Endothelial cell of hepatic sinusoid (primary cell): Measurements from ENCODE around the gene GC.
"Not testable (repeated sequence)": the region's sequence is repeated elsewhere in the genome, so short reads cannot be mapped to it uniquely, and the experiment has no call there.

Experiments used
- in situ Hi-C: cut with HindIII; loops from 2 replicates; pipeline ENCODE4 v1.10.0; 2017; ENCODE audit warnings: low sequenced_read_pairs

The GC gene

DNA sequence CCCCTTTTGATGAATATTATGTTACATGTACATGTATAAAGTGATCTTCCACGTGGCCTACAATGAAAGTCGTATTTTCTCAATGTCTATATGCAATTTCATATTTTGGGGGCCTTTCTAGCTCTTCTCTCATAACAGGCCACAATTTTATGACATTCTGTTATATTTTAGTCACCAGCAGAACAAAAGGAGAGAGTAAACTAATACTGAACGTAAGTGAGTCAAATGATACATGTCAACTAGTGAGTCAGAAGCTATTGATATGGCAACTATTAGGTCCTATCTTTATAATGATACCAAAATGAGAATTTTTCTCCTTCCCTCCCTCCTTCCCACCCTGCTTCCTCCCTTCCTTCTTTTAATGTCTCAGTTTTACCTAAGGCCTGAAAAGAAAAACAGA lies 14.4 kb downstream of the GC start:
- in situ Hi-C loops, result no loop called here

DNA sequence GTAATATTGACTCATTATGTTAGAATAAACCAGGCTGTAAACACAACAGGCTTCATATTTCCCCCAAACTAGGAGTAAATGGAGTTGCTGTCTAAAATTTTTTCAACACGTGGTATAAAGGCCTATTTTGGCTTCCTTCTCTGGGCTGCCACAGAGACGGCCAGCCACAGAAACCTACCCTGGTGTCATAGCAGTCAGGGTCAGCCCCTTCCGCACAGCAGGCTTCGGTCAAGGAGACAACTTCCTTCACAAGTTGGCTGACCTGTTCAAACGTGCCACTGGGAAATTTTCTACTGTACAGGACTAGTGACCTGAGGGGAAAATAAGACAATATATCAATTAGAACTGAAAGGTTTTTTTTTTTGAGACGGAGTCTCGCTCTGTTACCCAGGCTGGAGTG lies 15.8 kb downstream of the GC start:
- in situ Hi-C loops, result no loop called here

DNA sequence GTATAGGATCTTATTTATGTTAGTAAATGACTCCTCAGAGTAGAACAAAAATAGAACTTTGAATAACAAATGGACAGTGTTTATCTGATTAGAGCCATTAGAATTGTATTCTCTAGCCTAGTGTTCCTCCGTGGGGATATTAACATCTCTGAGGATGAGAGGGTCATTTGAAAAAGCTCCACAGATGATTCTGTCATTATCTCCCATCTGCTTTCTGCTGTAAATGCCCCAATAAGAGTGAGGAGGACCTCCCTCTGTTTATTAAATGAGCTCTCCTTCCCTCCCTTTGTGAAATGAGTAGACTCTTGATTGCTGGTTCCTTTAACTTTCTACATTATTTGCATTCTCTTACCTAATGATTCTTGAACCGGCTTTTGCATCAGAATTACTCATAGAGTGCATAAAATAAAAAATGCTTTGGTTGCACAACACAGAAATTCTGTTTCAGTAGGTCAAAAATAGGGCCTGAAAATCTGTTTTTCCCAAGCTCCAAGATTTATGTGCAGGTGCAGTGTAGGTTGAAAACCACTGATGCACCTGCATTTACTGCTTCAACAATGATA lies 18.0 kb downstream of the GC start:
- in situ Hi-C loops, result no loop called here

- in situ Hi-C loops, result no loop called here
These were observed 18.5 kb downstream of the GC start for GRCh38 chr4:71765350-71765749.

GRCh38 chr4:71752383-71753042 lies 31.4 kb downstream of the GC start:
- in situ Hi-C loops, result no loop called here

- in situ Hi-C loops, result no loop called here
These were observed 34.8 kb downstream of the GC start for GRCh38 chr4:71749008-71749594.

- in situ Hi-C loops, result no loop called here
These were observed 37.5 kb downstream of the GC start for GRCh38 chr4:71746379-71746778.

DNA sequence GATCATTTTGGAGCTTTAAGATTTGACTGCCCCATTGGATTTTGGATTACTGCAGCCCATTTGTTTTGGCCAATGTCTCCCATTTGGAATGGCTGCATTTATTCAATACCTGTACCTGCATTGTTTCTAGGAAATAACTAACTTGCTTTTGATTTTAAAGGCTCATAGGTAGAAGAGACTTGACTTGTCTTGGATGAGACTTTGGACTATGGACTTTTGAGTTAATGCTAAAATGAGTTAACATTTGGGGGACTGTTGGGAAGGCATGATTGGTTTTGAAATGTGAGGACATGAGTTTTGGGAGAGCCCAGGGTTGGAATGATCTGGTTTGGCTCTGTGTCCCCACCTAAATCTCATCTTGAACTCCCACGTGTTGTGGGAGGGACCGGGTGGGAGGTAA lies 45.1 kb downstream of the GC start:
- in situ Hi-C loops, result not testable (repeated sequence)

DNA sequence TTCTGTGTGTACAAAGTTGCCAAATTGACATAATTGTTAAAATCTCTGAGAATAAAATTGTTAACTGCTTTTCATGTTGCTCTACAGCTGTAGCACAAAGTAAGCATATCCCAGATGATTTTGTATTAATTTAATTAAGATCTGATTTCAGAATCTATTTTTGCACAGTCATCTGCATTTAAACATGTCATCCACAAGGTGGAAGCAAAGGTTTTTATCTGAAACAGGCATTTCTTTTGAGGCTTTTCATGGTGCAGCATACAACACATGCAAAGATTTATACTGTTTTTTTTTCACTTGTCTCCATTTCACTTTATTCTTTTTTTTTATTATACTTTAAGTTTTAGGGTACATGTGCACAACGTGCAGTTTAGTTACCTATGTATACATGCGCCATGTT lies 51.2 kb downstream of the GC start:
- in situ Hi-C loops, result no loop called here

- in situ Hi-C loops, result no loop called here
These were observed 51.8 kb downstream of the GC start for GRCh38 chr4:71732066-71732465.

- in situ Hi-C loops, result no loop called here
These were observed 54.0 kb downstream of the GC start for GRCh38 chr4:71729856-71730255.

DNA sequence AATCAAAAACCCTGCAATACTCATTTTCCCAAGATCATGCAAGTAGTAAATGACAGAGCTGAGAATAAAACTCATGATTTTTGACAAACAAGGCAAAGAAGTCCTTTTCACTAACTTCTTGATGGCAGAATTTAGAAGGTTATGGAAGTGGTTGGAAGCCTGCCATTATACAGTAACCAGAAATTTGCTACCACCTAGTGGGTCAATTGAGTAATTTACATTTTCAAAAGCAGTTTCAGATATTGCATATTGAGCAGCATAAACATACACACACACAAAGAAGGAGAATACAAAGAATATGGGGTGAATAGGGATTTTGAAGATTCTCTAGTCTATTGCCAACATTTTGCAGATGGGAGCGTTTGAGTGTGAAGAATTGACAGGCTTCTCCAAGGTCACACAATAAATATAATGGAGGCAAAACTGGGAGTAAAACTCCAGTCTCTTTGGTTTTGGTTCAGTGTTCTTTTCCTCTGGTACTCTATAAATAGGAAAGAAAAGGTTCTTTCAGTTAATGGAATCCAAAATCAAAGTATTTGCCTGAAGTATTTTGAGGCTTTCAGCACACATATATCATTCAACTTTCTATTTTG lies 70.2 kb downstream of the GC start:
- in situ Hi-C loops, result no loop called here

GRCh38 chr4:71711985-71712348 lies 71.9 kb downstream of the GC start:
- in situ Hi-C loops, result no loop called here

DNA sequence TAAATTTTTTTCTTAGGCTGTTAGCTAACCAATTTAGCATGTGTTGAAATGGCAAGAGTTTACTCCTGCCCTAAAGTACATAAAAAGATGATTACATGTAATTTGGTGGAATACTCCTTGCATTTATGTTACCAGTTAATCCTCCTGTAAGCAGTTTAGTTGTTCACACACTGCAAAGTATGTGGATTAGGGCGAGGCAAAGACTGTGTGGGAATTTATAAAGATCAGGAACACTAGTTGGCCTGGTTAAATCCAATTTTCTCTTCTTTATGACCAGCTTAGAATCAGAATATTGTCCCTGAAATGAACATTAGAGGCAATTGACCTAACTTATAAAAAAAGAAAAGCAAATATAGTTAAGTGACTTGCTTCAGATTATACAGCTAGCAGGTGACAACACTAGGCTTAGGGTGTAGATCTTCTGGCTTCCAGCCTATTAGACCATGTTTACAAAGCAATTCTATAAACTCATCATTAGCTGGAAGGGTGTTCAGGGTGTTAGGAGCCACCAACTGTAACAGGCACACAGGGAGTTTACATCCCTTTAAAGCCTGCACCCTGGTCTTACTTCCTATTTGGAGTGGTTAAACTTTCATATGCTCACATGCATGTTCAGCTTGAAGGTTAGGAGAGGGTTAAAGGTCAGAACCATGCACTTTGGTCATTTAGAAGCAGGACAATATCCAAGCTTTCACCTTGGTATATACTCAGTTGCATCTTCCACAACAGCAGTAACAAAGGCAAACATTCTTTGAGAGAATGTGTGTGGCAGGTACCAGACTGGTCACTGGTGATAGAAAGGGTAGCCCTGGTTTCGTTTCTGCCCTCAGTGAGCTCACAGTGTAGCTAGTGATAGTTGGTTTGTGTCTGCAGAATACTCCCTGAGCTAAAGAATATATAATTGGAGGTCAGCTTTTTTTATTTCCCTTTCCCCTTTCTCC lies 72.6 kb downstream of the GC start:
- in situ Hi-C loops, result no loop called here

DNA sequence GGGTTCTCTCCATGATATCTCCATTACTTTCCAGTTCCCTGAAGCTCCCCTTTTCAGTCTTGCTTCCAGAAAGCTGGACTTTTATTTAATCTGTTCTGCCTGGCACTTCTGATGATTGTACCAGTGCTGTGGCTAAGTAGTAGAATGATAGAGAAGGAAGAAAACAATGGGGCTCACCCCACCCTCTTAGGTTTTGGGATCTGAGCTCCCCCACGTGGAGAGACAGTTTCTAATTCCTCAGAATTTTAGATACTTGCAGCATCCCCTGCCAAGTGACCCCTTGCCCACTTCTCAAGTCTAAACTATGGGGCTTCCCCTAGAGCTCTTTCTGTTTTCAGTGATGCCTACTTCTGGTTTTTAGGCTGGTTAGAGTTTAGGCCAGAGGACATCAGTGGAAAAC lies 73.9 kb downstream of the GC start:
- in situ Hi-C loops, result no loop called here

GRCh38 chr4:71698141-71698540 lies 85.7 kb downstream of the GC start:
- in situ Hi-C loops, result no loop called here

DNA sequence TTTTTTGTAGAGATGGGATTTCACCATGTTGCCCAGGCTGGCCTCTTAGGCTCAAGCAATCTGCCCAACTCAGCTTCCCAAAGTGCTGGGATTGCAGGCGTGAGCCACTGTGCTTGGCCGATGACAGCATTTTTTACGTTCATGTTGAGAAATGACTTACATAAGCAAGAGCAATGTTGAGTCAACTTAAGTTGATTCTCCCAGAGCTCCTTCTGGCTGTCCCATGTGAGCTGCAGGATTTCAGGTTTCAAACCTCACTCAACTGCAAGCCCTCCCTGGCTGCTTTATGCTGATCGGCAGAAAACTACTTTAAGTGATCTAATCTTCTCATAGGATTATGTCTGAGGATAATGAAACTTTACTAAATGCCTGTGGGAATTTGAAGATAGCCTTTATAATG lies 86.8 kb downstream of the GC start:
- in situ Hi-C loops, result no loop called here

DNA sequence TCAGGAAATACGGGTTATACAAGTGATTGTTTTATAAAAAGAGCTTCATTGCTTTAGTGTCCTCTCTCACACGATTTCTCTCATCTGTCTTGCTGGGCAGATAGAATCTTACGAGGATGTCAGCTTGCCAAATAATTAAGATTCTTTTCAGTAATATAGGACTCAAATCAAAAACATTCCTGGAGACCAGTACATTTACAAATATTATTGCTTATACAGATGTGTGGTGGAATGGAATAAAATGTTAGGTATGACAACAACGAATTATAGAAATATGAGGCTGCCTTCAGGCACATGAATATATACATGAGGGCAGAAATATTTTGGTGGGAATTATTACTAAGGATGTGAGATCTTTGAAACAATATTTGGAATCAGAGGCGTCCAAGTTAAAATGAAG lies 88.9 kb downstream of the GC start:
- in situ Hi-C loops, result no loop called here

DNA sequence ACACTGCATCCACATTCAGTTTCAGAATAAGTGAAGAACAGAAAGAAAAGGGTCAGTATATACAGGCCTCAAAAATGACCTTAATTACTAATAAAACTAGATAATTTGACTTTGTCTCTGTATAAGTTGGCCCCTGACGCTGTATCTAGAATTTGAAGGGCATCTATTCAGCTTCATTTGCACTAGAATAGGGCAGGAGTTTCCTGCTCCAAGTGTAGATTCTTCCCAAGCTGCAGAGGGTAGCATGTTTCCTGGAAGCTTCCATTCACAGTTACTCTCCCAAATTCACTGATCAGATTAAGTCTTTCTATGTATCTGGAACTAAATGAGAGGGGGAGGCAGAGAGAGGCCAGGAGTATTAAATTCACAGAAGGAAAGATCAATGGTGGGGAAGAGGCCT lies 90.9 kb downstream of the GC start:
- in situ Hi-C loops, result no loop called here

GRCh38 chr4:71692198-71692597 lies 91.7 kb downstream of the GC start:
- in situ Hi-C loops, result no loop called here
